ENCODE measurements around the gene SORCS3.

The SORCS3 gene

GRCh38 chr10:104646146-104646545 lies 5.1 kb downstream of the SORCS3 start:
- DNase-seq (ENCODE audit: low read depth), result no peak

- no peak for DNase-seq (ENCODE audit: low read depth)
Measured at GRCh38 chr10:104648421-104648820, 7.3 kb downstream of the SORCS3 start.

- no peak for DNase-seq (ENCODE audit: low read depth)
Measured at GRCh38 chr10:104650072-104650471, 9.0 kb downstream of the SORCS3 start.

- no peak for DNase-seq (ENCODE audit: low read depth)
Measured at GRCh38 chr10:104650635-104651331, 9.7 kb downstream of the SORCS3 start.

GRCh38 chr10:104657036-104657435 lies 15.9 kb downstream of the SORCS3 start:
- no peak for DNase-seq (ENCODE audit: low read depth)

GRCh38 chr10:104657457-104657856 lies 16.4 kb downstream of the SORCS3 start:
- DNase-seq (ENCODE audit: low read depth), result no peak

- DNase-seq (ENCODE audit: low read depth), result no peak
Measured at GRCh38 chr10:104658067-104658466, 17.0 kb downstream of the SORCS3 start.

- DNase-seq (ENCODE audit: low read depth), result no peak
Measured at GRCh38 chr10:104659809-104660208, 18.7 kb downstream of the SORCS3 start.

GRCh38 chr10:104663076-104663475 lies 22.0 kb downstream of the SORCS3 start:
- no peak for DNase-seq (ENCODE audit: low read depth)

GRCh38 chr10:104663563-104663962 lies 22.5 kb downstream of the SORCS3 start:
- no peak for DNase-seq (ENCODE audit: low read depth)

GRCh38 chr10:104664205-104664604 lies 23.1 kb downstream of the SORCS3 start:
- no peak for DNase-seq (ENCODE audit: low read depth)

- no peak for DNase-seq (ENCODE audit: low read depth)
Measured at GRCh38 chr10:104665174-104665573, 24.1 kb downstream of the SORCS3 start.

GRCh38 chr10:104666106-104666505 lies 25.0 kb downstream of the SORCS3 start:
- DNase-seq (ENCODE audit: low read depth), result no peak

- no peak for DNase-seq (ENCODE audit: low read depth)
Measured at GRCh38 chr10:104676874-104677273, 35.8 kb downstream of the SORCS3 start.

GRCh38 chr10:104678658-104679057 lies 37.6 kb downstream of the SORCS3 start:
- no peak for DNase-seq (ENCODE audit: low read depth)

- no peak for DNase-seq (ENCODE audit: low read depth)
Measured at GRCh38 chr10:104680467-104681401, 39.6 kb downstream of the SORCS3 start.

- DNase-seq (ENCODE audit: low read depth), result no peak
Measured at GRCh38 chr10:104681485-104681884, 40.4 kb downstream of the SORCS3 start.

- no peak for DNase-seq (ENCODE audit: low read depth)
Measured at GRCh38 chr10:104683567-104683966, 42.5 kb downstream of the SORCS3 start.

- no peak for DNase-seq (ENCODE audit: low read depth)
Measured at GRCh38 chr10:104686829-104687228, 45.7 kb downstream of the SORCS3 start.

GRCh38 chr10:104688251-104689042 lies 47.4 kb downstream of the SORCS3 start:
- no peak for DNase-seq (ENCODE audit: low read depth)

- no peak for DNase-seq (ENCODE audit: low read depth)
Measured at GRCh38 chr10:104689105-104689504, 48.0 kb downstream of the SORCS3 start.

GRCh38 chr10:104689547-104689946 lies 48.5 kb downstream of the SORCS3 start:
- DNase-seq (ENCODE audit: low read depth), result no peak

Measured in CMK (cell line).